SK-N-SH (cell line): ENCODE results near the gene C11orf86. TPM values are rescaled to one million over a fixed set of nuclear protein-coding genes. Genes with fewer than 3 reads are reported as not detected.

Experiments used
- CTCF ChIA-PET: fragments of 300-600, 350-600 bp; formaldehyde crosslinking; extraction: SDS; loops from one replicate; lab custom pipeline; 2021; lab: Yijun Ruan, JAX
- POLR2A ChIA-PET: fragments of 350-600 bp; sonication (Branson Sonifier 250); formaldehyde crosslinking; extraction: SDS; loops from one replicate; lab custom pipeline; 2020; ENCODE audit warnings: antibody characterized with exemption, inconsistent platforms; lab: Yijun Ruan, JAX
- DNase-seq: peaks from one replicate; pipeline ENCODE4 v3.0.0; 2012
- H2AFZ ChIP-seq: fragments of 200-600 bp; sonication (generic); 2 replicates; pipeline ENCODE4 v1.8.1; 2016; ENCODE audit warnings: antibody characterized with exemption, mild to moderate bottlenecking, low read depth
- H3F3A ChIP-seq: fragments of 200-600 bp; sonication (generic); replicated peaks from 2 replicates; pipeline ENCODE3; 2016; ENCODE audit warnings: antibody characterized with exemption, mild to moderate bottlenecking; ENCODE audit not compliant: insufficient read depth
- H3K27ac ChIP-seq, 2 experiments: fragments of 200-500 bp in 1 of 2; fragments of 200-600 bp in 1 of 2; sonication (Bioruptor generic) in 1 of 2; sonication (generic), shearing (Covaris generic) in 1 of 2; 2 replicates each; pipeline versions ENCODE4 v1.5.1 to v1.6.1; 2014 to 2016; ENCODE audit warnings: low read depth in 2 of 2, inconsistent platforms in 1 of 2, low read length in 1 of 2, mild to moderate bottlenecking in 1 of 2, mixed read lengths in 1 of 2
- H3K27me3 ChIP-seq: fragments of 200-600 bp; sonication (generic), shearing (Covaris generic); 2 replicates; pipeline ENCODE4 v1.6.1; 2016; ENCODE audit warnings: mixed run types; ENCODE audit not compliant: insufficient read depth
- H3K36me3 ChIP-seq, 2 experiments: fragments of 200-500 bp in 1 of 2; fragments of 200-600 bp in 1 of 2; sonication (Bioruptor generic) in 1 of 2; sonication (generic) in 1 of 2; replicated peaks in 1 of 2; 2 replicates each; pipeline versions ENCODE3 to v1.5.1; 2014 to 2016; ENCODE audit warnings: low read length in 1 of 2, mild to moderate bottlenecking in 1 of 2; ENCODE audit not compliant: insufficient read depth in 2 of 2, control insufficient read depth in 1 of 2
- H3K4me1 ChIP-seq, 2 experiments: fragments of 200-500 bp in 1 of 2; fragments of 200-600 bp in 1 of 2; sonication (Bioruptor generic) in 1 of 2; sonication (generic), shearing (Covaris generic) in 1 of 2; 2 replicates each; pipeline versions ENCODE4 v1.5.1 to v1.6.1; 2014 to 2016; ENCODE audit warnings: low read depth in 1 of 2, low read length in 1 of 2, mixed run types in 1 of 2; ENCODE audit not compliant: insufficient read depth in 2 of 2, control insufficient read depth in 1 of 2
- H3K4me2 ChIP-seq: fragments of 200-600 bp; sonication (generic), shearing (Covaris generic); 2 replicates; pipeline ENCODE4 v1.6.1; 2017; ENCODE audit warnings: mixed run types
- H3K4me3 ChIP-seq, 2 experiments: fragments of 200-500 bp in 1 of 2; fragments of 200-600 bp in 1 of 2; sonication (Bioruptor generic) in 1 of 2; sonication (generic), shearing (Covaris generic) in 1 of 2; 2 replicates each; pipeline versions ENCODE4 v1.5.1 to v1.8.1; 2014 to 2016; ENCODE audit warnings: low read depth in 2 of 2, inconsistent platforms in 1 of 2, low read length in 1 of 2, mild to moderate bottlenecking in 1 of 2, mixed read lengths in 1 of 2, moderate library complexity in 1 of 2
- H3K79me2 ChIP-seq: fragments of 200-600 bp; sonication (generic); 2 replicates; pipeline ENCODE4 v1.8.1; 2017; ENCODE audit warnings: mild to moderate bottlenecking; ENCODE audit not compliant: insufficient read depth
- H3K9ac ChIP-seq: fragments of 200-600 bp; sonication (generic); 2 replicates; pipeline ENCODE4 v1.6.1; 2017; ENCODE audit warnings: mixed run types
- H3K9me2 ChIP-seq: fragments of 200-600 bp; sonication (generic); 2 replicates; pipeline ENCODE4 v1.6.1; 2017; ENCODE audit warnings: mixed run types
- H3K9me3 ChIP-seq: fragments of 200-600 bp; sonication (generic); 2 replicates; pipeline ENCODE4 v1.6.1; 2017; ENCODE audit warnings: mixed run types, mild to moderate bottlenecking, moderate library complexity
- H4K20me1 ChIP-seq: fragments of 200-600 bp; sonication (generic); 2 replicates; pipeline ENCODE4 v1.6.1; 2017; ENCODE audit warnings: mild to moderate bottlenecking, mixed run types; ENCODE audit not compliant: insufficient read depth
- EP300 ChIP-seq, 2 experiments: IDR thresholded peaks; 2 replicates each; pipeline versions ENCODE4 v1.4.0 to v1.6.1; 2012; ENCODE audit warnings: borderline replicate concordance in 1 of 2, low read depth in 1 of 2, low read length in 1 of 2
- MXI1 ChIP-seq: IDR thresholded peaks from 2 replicates; pipeline ENCODE4 v1.6.1; 2012; ENCODE audit warnings: mild to moderate bottlenecking, low read depth, low read length, improper control_type of control experiment
- TCF12 ChIP-seq: IDR thresholded peaks from 2 replicates; pipeline ENCODE4 v1.4.0; 2012
- WGBS: methylation state at CpG from one replicate; pipeline ENCODE4 v1.1.6; 2017; ENCODE audit warnings: low lambda C conversion rate; 5-methylcytosine and 5-hydroxymethylcytosine counted together
- polyA plus RNA-seq, 3 experiments: library from polyadenylated mRNA; depleted of rRNA; stranded (reverse); fragments of >200 nt; gene quantifications; 2 replicates each; pipeline ENCODE4 v1.2.3, GENCODE V29; 2012
- TF ChIP-seq, protein P1 (sequence below): fragments of 200-600 bp; sonication (generic); IDR thresholded peaks from 2 replicates; pipeline ENCODE4 v1.6.1; 2017; ENCODE audit warnings: antibody characterized with exemption, mild to moderate bottlenecking, moderate library complexity
- TF ChIP-seq, protein P2 (sequence below): IDR thresholded peaks from 2 replicates; pipeline ENCODE4 v1.4.0; 2012; ENCODE audit warnings: low read depth, borderline replicate concordance

Gene C11orf86, protein sequence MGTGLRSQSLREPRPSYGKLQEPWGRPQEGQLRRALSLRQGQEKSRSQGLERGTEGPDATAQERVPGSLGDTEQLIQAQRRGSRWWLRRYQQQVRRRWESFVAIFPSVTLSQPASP
- 0.06 and 0.08 TPM in 2 replicates for polyA plus RNA-seq (2012; rRNA removed)
- 0.05 and 0.08 TPM in 2 replicates for polyA plus RNA-seq (2012; cell fraction: cytosol; rRNA removed)
- polyA plus RNA-seq (2012; cell fraction: nucleus; rRNA removed), result 0.04 and 0.21 TPM in 2 replicates

DNA sequence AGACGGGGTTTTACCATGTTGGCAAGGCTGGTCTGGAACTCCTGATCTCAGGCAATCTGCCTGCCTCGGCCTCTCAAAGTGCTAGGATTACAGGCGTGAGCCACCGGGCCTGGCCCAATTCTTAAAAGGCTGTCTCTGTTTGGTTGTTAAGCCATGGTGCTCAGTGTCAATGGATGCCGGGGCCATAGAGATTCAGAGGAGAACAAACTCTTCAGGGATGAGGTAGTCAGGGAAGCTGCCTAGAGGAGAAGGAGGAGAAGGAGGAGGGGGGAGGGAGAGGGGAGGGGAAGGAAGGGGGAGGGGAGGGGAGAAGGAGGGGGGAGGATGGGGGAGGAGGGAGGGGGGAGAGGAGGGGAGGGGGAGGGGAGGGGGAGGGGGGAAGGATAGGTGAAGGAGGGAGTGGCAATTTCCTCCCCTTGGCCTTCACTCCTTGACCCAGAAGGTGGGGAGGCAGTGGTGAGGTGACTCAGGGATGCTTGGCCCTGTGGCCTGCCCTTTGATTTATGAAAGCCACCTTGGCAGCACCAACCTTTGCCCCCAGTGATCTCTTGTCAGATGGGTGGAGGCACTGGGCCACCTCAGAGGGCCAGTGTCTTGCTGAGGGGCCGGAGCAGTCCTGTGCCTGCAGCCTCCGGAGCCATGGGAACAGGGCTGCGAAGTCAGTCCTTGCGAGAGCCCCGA is at the start of gene C11orf86:
TSS of gene C11orf86 (plus strand) at position 581 of the 681 bp plus-strand sequence. CDS start at position 640, 59 bp downstream.
- DNase-seq, result no peak
- peaks cover 0 to 19% of the 10 kb centered on the region in 2 experiments; a peak in 2 of 4 replicates for H3K4me1 ChIP-seq
- H3K36me3 ChIP-seq, result no peaks in the 10 kb centered on the region
- no peaks in the 10 kb centered on the region for H3K27me3 ChIP-seq
- POLR2A ChIA-PET, result interaction anchor here (1.0 kb wide), 1 partner anchor 131 kb away, joined by 4 read pairs; no protein-coding TSS in a partner anchor
- CTCF ChIA-PET, result interaction anchor here (0.6 to 4.5 kb wide), 44 partner anchors 11 to 334 kb away, joined by 3 to 54 read pairs (median 4); partner anchors contain the start of genes PC and RCE1
- no peak within 1 kb of the TSS for H3K27ac ChIP-seq
- no peaks in the 10 kb centered on the region for H3K9me3 ChIP-seq
- 0 out of 2 replicates have a peak within 1 kb of the TSS, but pooled peaks have one; percentile 50 for H2AFZ ChIP-seq
- H4K20me1 ChIP-seq, result no peaks in the 10 kb centered on the region
- no peak within 1 kb of the TSS; the same call in 1 of the 2 replicates for H3K4me2 ChIP-seq
- H3K9me2 ChIP-seq, result no peaks in the 10 kb centered on the region
- H3F3A ChIP-seq, result peaks cover 23% of the 10 kb centered on the region
- TF ChIP-seq MXI1 (no peak), TCF12 (no peak), EP300 (IDR thresholded peaks at IDR 0.05; ENCODE audit: borderline replicate concordance in 1 of 2, low read depth in 1 of 2, low read length in 1 of 2) (no peak)
- no peak within 1 kb of the TSS; a peak in 1 of 4 replicates for H3K4me3 ChIP-seq
- WGBS, result 91% methylated on average over 5 of the region's 10 CpGs
- no peak within 1 kb of the TSS for H3K9ac ChIP-seq
- H3K79me2 ChIP-seq, result no peaks in the 10 kb centered on the region

DNA sequence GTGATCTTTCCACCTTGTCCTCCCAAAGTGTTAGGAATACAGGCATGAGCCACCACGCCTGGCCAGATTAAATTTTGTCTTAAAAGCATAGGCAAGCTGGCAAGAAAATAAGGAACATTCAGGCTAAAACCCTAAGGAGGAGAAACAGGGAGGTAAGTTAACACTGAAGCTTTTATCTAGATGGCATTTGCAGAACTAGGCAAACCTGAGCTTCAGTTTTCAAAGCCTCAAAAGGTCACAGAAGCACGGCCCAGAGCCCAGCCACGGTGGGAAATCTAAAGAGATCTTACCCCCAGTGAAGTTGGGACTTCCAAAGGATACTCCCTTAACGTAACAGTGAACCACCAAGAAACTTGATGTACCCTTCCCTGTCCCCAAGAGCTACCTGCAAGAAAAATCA is 45.4 kb upstream of the C11orf86 start:
- Histone ChIP-seq H3K27me3 (no peaks in the 10 kb centered on the region), H3K9me2 (no peaks in the 10 kb centered on the region), H3K4me2 (no peak overlapping the region), H3K4me3 (no peak overlapping the region), H3K27ac (no peak overlapping the region), H3K79me2 (no peaks in the 10 kb centered on the region), H4K20me1 (no peaks in the 10 kb centered on the region), H3F3A (no peaks in the 10 kb centered on the region), H3K9me3 (no peaks in the 10 kb centered on the region), H2AFZ (no peak overlapping the region), H3K36me3 (no peaks in the 10 kb centered on the region), H3K9ac (no peak overlapping the region), H3K4me1 (peaks cover 0 to 9% of the 10 kb centered on the region in 2 experiments; a peak in 1 of 4 replicates)
- ChIA-PET POLR2A (no interaction called here), CTCF (no interaction called here)
- no peak for DNase-seq
- WGBS, result 60% methylated on average over 4 of the region's 4 CpGs
- TF ChIP-seq, protein P1, sequence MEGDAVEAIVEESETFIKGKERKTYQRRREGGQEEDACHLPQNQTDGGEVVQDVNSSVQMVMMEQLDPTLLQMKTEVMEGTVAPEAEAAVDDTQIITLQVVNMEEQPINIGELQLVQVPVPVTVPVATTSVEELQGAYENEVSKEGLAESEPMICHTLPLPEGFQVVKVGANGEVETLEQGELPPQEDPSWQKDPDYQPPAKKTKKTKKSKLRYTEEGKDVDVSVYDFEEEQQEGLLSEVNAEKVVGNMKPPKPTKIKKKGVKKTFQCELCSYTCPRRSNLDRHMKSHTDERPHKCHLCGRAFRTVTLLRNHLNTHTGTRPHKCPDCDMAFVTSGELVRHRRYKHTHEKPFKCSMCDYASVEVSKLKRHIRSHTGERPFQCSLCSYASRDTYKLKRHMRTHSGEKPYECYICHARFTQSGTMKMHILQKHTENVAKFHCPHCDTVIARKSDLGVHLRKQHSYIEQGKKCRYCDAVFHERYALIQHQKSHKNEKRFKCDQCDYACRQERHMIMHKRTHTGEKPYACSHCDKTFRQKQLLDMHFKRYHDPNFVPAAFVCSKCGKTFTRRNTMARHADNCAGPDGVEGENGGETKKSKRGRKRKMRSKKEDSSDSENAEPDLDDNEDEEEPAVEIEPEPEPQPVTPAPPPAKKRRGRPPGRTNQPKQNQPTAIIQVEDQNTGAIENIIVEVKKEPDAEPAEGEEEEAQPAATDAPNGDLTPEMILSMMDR, result no peak
- TF ChIP-seq, protein P2, sequence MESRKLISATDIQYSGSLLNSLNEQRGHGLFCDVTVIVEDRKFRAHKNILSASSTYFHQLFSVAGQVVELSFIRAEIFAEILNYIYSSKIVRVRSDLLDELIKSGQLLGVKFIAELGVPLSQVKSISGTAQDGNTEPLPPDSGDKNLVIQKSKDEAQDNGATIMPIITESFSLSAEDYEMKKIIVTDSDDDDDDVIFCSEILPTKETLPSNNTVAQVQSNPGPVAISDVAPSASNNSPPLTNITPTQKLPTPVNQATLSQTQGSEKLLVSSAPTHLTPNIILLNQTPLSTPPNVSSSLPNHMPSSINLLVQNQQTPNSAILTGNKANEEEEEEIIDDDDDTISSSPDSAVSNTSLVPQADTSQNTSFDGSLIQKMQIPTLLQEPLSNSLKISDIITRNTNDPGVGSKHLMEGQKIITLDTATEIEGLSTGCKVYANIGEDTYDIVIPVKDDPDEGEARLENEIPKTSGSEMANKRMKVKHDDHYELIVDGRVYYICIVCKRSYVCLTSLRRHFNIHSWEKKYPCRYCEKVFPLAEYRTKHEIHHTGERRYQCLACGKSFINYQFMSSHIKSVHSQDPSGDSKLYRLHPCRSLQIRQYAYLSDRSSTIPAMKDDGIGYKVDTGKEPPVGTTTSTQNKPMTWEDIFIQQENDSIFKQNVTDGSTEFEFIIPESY, result no peak
